Ascending aorta (tissue), 2 donors: ENCODE results near the gene OXER1. TPM values are rescaled to one million over a fixed set of nuclear protein-coding genes. Genes with fewer than 3 reads are reported as not detected.
A peak's percentile ranks its signal among the peaks of the same experiment; 100 is the strongest.

Source experiments
- DNase-seq, 2 donors: peaks; one replicate each; pipeline ENCODE4 v3.0.0-alpha.2; 2019; ENCODE audit warnings: low spot score in 2 of 2
- H3K27ac ChIP-seq, 2 donors: fragments of 200-600 bp; sonication (generic); one replicate each; pipeline ENCODE4 v1.5.1; 2016 to 2017; ENCODE audit warnings: mild to moderate bottlenecking in 1 of 2
- H3K27me3 ChIP-seq: fragments of 200-600 bp; sonication (generic); one replicate; pipeline ENCODE4 v1.5.1; 2017
- H3K36me3 ChIP-seq, 2 donors: fragments of 200-600 bp; sonication (generic); one replicate each; pipeline ENCODE4 v1.5.1; 2016
- H3K4me1 ChIP-seq, 2 donors: fragments of 200-600 bp; sonication (generic); one replicate each; pipeline ENCODE4 v1.5.1; 2016 to 2017; ENCODE audit warnings: mild to moderate bottlenecking in 1 of 2
- H3K4me3 ChIP-seq, 2 donors: fragments of 200-600 bp; sonication (generic); one replicate each; pipeline ENCODE4 v1.5.1; 2016 to 2017; ENCODE audit warnings: mild to moderate bottlenecking in 1 of 2
- H3K9me3 ChIP-seq, 2 donors: fragments of 200-600 bp; sonication (generic); one replicate each; pipeline ENCODE4 v1.5.1; 2016
- CTCF ChIP-seq, 3 experiments: fragments of 200-600 bp in 2 of 3; fragments of 450-650 bp in 1 of 3; sonication (generic) in 2 of 3; IDR thresholded peaks; one replicate each; pipeline ENCODE4 v1.5.1; 2016 to 2019; ENCODE audit warnings: antibody characterized with exemption in 3 of 3, mild to moderate bottlenecking in 1 of 3, moderate library complexity in 1 of 3
- intact Hi-C: fragments of 100-400 bp; cut with DNase I; formaldehyde crosslinking; loops from one replicate; pipeline ENCODE4 v1.15.1; 2023
- total RNA-seq: library from RNA; depleted of rRNA; stranded (reverse); fragments of >200 nt; gene quantifications from one replicate; pipeline ENCODE4 v1.1.0, GENCODE V29; 2016

The OXER1 gene, protein sequence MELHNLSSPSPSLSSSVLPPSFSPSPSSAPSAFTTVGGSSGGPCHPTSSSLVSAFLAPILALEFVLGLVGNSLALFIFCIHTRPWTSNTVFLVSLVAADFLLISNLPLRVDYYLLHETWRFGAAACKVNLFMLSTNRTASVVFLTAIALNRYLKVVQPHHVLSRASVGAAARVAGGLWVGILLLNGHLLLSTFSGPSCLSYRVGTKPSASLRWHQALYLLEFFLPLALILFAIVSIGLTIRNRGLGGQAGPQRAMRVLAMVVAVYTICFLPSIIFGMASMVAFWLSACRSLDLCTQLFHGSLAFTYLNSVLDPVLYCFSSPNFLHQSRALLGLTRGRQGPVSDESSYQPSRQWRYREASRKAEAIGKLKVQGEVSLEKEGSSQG
- total RNA-seq, result 0.32 TPM

- no peak for TF ChIP-seq CTCF (IDR thresholded peaks at IDR 0.05)
- Histone ChIP-seq H3K4me1 (no peaks in the 10 kb centered on the region), H3K27me3 (no peaks in the 10 kb centered on the region), H3K27ac (no peak within 1 kb of the TSS), H3K4me3 (no peak within 1 kb of the TSS), H3K9me3 (no peaks in the 10 kb centered on the region), H3K36me3 (no peaks in the 10 kb centered on the region)
- intact Hi-C loops, result no loop called here
- DNase-seq, result no peak
These were observed at the start of gene OXER1 for GRCh38 chr2:42764096-42764495. Gene OXER1, minus strand, starts transcription at chr2:42764135. Its CDS starts 73 bp downstream, at chr2:42764062.

GRCh38 chr2:42812899-42813479 lies 49.1 kb upstream of the OXER1 start:
- DNase-seq, result no peak
- intact Hi-C loops, result no loop called here
- H3K27me3 ChIP-seq, result no peaks in the 10 kb centered on the region
- TF ChIP-seq CTCF (IDR thresholded peaks at IDR 0.05), result peak; percentile 44 to 72 (median 56)
- H3K36me3 ChIP-seq, result no peaks in the 10 kb centered on the region
- H3K4me3 ChIP-seq, result no peak overlapping the region
- no peaks in the 10 kb centered on the region for H3K9me3 ChIP-seq
- H3K27ac ChIP-seq, result no peak overlapping the region
- H3K4me1 ChIP-seq, result peaks cover 3 to 13% of the 10 kb centered on the region in 2 donors

DNA sequence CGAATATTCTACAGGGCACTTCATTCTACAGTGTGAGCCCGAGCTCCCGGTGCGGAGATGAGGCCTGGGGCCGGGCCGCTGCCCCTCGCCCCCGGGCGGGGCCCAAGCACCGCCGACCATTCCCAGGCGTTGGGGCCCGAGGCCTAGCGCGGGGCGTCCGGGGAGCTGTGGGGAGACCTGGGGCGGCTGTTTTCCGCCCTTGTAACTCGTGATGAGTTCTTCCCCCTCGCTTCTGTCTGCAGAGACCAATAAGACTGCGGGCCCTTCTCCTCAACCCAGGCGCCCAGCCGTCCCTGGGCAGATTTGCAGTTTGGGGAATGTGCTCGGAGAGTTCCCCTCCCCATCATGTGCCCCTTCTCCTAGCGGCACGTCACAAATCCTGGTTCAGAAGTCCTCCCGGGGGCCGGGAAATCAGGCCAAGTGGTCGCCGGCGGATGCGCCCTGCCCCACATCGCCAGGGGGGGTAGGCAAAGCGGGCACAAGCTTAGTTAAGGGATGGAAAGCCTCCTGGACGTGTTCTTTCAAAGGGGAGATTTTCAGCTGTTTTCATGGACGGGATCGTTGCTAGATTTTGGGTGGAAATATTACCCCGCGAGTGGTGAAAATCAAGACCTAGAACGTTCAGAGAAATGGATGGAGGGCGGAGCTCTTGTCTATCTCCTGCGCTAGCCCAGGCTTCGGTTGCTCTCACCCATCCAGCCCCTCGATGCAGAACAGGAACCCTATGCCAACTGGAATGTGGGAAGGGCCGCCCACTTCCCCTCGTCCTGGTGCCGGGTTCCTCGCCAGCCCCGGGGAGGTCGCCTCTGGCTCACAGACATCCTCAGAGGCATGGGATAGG lies 47.3 kb upstream of the OXER1 start:
- H3K36me3 ChIP-seq, result no peaks in the 10 kb centered on the region
- no peaks in the 10 kb centered on the region for H3K9me3 ChIP-seq
- no peak for TF ChIP-seq CTCF (IDR thresholded peaks at IDR 0.05)
- peak in 1 of 2 donors; percentile 85 for DNase-seq
- H3K27ac ChIP-seq, result peak overlapping the region; percentile 100
- H3K4me3 ChIP-seq, result peak overlapping the region; percentile 86 to 87
- no peaks in the 10 kb centered on the region for H3K27me3 ChIP-seq
- intact Hi-C loops, result loop anchor here (1.0 kb wide), 1 partner anchor 18 kb away; no protein-coding TSS in a partner anchor
- H3K4me1 ChIP-seq, result peaks cover 3 to 13% of the 10 kb centered on the region in 2 donors

- Histone ChIP-seq H3K4me3 (peak overlapping the region; percentile 86 to 87), H3K36me3 (no peaks in the 10 kb centered on the region), H3K4me1 (peaks cover 3 to 13% of the 10 kb centered on the region in 2 donors), H3K27me3 (no peaks in the 10 kb centered on the region), H3K9me3 (no peaks in the 10 kb centered on the region), H3K27ac (peak overlapping the region; percentile 100)
- intact Hi-C loops, result loop anchor here (1.0 kb wide), 1 partner anchor 17 kb away; no protein-coding TSS in a partner anchor
- DNase-seq, result peak; percentile 89 to 99
- peak in 1 of 3 experiments; percentile 2 for TF ChIP-seq CTCF (IDR thresholded peaks at IDR 0.05)
These were observed 46.4 kb upstream of the OXER1 start for GRCh38 chr2:42810121-42810970.

- Histone ChIP-seq H3K27ac (peak overlapping the region; percentile 100), H3K36me3 (no peaks in the 10 kb centered on the region), H3K4me1 (peaks cover 3 to 13% of the 10 kb centered on the region in 2 donors), H3K27me3 (no peaks in the 10 kb centered on the region), H3K9me3 (no peaks in the 10 kb centered on the region), H3K4me3 (peak overlapping the region; percentile 86 to 87)
- intact Hi-C loops, result loop anchor here (1.0 kb wide), 1 partner anchor 16 kb away; no protein-coding TSS in a partner anchor
- peak in 2 of 3 experiments; percentile 28 to 39 for TF ChIP-seq CTCF (IDR thresholded peaks at IDR 0.05)
- DNase-seq, result peak in 1 of 2 donors; percentile 91
These were observed 45.8 kb upstream of the OXER1 start for GRCh38 chr2:42809819-42810120.
